ENCODE data around the gene DCTN1. TPM values are rescaled to one million over a fixed set of nuclear protein-coding genes. Genes with fewer than 3 reads are reported as not detected.

Gene DCTN1
- total RNA-seq, 1 experiment from 2014 or later: 136 TPM

DNA sequence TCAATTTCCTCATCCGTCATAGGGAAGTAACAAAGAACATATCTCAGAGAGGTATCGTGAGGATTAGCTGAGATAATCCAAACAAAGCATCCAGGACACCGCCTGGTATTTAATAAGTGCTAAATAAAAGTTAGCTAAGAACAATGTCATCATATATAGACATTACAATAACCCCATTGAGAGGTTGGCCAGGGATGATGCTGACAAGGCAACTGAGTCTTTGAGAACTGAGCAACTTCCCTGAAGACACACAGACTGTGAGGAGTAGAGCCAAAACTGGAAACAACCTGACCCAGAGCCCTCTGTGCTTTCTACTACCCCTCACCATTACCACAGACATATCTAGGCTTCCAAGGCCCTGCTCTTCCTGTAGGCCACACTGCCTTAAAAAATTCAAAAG is 1.6 kb upstream of the DCTN1 start:
- peak; percentile 83 for DNase-seq (ENCODE audit: low read depth, low spot score)
- in situ Hi-C loops (cut with HindIII; ENCODE audit: low pct_unique_long_range_greater_than_20kb, low sequenced_read_pairs): no loop called here

DNA sequence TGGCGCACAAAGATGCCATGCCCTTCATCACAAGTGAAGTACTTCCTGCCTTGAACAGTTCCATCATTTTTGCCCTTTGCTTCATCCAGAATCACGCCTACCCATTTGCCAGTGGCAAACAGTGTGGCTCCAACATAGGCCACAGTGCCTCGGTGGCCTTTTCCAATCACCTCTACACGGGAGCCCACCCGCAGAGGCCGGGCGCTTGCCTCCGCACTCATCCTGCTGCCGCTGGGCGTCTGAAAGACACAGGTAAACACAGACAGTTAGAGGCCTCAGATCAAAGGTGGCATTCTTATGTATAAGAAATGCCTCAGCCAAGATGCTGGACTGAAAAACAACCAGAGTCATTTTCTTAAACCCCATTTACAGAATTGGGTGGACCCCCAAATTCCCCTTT is 2.1 kb downstream of the DCTN1 start:
- DNase-seq (ENCODE audit: low read depth, low spot score): no peak
- in situ Hi-C loops (cut with HindIII; ENCODE audit: low pct_unique_long_range_greater_than_20kb, low sequenced_read_pairs): no loop called here

DNA sequence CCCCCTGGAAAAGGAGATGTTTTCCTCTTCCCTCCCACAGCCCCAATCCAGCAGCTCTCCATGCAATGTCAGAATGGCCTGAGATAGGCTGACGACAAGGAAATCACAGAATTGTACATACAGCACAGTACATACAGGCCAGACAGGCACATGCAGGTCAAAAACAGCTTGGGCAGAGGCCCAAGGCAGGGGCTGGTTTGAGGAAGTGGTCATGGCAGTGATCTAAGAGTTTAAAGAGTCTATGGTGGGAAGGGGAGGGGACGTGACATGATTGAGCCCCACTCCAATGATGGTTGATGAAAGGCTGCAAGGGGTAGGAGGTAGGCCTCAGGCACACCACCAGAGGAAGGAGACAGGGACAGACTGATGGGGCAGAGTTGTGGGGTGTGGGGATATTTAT is 4.3 kb downstream of the DCTN1 start:
- in situ Hi-C loops (cut with HindIII; ENCODE audit: low pct_unique_long_range_greater_than_20kb, low sequenced_read_pairs): no loop called here
- no peak for DNase-seq (ENCODE audit: low read depth, low spot score)

DNA sequence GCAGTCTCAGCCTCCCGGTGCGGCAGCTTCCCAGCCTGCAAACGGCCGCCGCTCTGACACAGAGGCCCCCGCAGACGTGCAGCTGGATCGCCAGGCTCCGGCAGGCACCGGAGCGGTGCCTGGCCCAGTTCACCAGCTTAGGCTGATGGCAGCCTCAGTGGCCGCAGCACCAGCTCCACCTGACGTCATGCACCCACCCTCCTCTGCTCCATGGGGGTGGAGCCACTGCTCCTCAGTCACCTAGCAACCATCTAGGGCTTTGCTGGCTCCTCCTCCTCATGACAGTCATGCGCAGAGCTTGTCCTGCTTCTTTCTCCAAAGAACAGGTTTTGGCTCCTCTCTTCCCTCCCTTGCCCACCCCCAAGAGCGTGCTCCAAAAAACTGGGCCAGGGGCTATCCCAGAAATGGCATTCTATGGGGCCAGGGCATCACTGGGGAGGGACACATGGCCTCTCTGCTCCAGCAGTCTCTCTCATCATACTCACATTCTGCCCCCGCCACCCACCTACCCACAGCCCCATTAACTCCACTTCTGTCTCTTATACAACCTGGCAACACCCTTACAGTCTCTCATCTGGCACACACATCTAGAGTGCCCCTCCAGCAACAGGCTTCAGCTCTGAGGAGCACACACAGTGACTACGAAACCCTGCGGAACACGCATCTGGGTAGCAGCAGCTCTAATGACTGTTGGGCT is 5.5 kb downstream of the DCTN1 start:
- in situ Hi-C loops (cut with HindIII; ENCODE audit: low pct_unique_long_range_greater_than_20kb, low sequenced_read_pairs): no loop called here
- peak; percentile 70 for DNase-seq (ENCODE audit: low read depth, low spot score)

DNA sequence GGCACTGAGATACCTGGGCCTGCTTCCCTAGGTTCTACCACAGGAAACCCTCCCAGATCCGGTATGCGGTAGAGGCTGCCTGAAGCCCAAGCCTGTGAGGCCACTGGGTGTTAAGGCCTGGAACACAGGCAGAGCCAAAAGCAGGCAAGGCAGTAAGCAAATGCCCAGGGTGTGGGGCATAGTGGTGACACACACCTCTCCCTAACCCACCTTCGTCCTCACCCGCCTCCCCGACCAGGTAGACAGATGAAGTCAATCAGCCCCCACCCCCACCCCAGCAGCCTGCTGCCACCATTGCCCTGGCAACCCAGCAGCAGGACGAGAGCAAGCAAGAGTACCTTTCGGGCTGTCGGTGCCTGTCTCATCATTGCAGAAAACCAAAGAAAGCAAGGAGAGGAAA is 6.1 kb downstream of the DCTN1 start:
- in situ Hi-C loops (cut with HindIII; ENCODE audit: low pct_unique_long_range_greater_than_20kb, low sequenced_read_pairs): no loop called here
- DNase-seq (ENCODE audit: low read depth, low spot score): no peak

DNA sequence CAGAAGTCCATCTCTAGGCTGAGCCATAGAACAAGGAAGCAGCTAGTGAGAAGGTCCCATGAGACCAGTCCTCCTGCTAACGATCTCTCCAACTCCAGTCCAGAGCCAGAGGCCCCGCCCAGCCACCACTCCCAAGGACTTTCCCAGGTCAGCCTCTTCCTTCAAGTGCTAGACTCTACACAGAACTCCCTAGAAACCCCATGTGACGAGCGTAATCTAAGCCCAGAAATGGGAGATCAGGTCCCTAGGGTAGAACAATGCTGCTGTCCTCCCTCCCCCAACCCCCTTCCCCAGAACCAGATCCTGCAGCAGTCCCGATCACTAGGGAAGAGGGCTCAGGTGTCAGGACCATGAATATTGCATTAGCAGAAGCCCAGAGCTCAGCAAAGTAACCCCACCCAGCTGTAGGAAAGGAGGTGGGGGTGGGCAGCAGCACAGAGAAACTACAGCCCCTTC is 6.9 kb downstream of the DCTN1 start:
- in situ Hi-C loops (cut with HindIII; ENCODE audit: low pct_unique_long_range_greater_than_20kb, low sequenced_read_pairs): no loop called here
- peak; percentile 35 for DNase-seq (ENCODE audit: low read depth, low spot score)

DNA sequence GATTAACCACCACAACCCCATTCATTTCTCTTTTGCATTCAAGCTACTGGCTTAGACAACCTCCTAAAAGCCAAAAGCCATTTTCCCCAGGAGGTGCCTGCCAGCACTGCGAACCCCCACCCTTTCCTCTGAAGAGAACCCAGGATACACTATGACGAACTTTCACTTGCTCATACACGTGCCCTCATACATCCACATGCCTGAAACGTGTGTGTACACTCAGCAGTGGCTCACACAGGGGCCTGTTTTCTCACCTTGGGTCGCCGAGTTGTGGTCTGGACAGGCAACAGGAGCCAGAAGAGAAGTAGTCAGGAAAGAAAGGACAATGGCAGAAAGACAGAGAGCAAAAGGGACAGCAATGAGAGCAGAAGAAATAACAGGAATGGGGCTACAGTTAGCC is 7.4 kb downstream of the DCTN1 start:
- DNase-seq (ENCODE audit: low read depth, low spot score): no peak
- in situ Hi-C loops (cut with HindIII; ENCODE audit: low pct_unique_long_range_greater_than_20kb, low sequenced_read_pairs): no loop called here

DNA sequence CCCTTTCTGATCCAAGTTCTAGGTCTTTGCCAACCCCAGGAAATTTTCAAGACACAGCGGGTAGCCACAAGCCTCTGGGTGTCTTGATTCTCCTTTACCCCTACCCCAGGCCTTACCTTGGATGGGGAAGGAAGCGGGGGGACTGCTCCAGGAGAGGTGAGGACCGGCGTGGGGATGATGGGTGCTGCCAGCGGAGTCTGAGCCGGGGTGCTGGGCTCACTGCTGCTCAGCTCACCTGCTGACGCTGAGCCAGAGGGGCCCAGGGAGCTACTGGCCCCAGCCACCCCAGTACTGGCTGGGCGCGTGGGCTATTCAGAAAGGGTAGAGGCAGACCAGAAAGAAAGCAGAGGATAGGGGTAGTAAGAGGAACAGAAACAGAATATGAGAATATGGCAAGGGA is 8.7 kb downstream of the DCTN1 start:
- in situ Hi-C loops (cut with HindIII; ENCODE audit: low pct_unique_long_range_greater_than_20kb, low sequenced_read_pairs): no loop called here
- no peak for DNase-seq (ENCODE audit: low read depth, low spot score)

DNA sequence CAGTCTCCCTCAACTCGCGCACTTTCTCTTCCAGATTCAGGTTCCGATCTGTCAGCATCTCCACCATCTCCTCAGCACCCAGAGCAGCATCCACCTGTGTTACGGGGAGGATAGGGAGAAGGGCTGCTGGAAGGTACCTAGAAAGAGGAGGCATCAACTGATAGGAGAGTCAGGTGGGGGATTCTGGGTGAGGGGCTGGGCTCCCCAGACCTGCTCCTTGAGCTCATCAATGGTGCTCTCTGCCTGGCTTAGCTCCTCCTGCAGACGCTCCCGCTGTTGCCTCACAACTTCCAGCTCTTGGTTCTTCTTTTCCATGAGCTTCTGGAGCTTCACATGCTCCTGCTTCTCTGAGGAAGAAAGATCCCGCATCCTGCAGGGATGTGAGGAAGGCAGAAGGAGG is 10.1 kb downstream of the DCTN1 start:
- in situ Hi-C loops (cut with HindIII; ENCODE audit: low pct_unique_long_range_greater_than_20kb, low sequenced_read_pairs): no loop called here
- DNase-seq (ENCODE audit: low read depth, low spot score): no peak

DNA sequence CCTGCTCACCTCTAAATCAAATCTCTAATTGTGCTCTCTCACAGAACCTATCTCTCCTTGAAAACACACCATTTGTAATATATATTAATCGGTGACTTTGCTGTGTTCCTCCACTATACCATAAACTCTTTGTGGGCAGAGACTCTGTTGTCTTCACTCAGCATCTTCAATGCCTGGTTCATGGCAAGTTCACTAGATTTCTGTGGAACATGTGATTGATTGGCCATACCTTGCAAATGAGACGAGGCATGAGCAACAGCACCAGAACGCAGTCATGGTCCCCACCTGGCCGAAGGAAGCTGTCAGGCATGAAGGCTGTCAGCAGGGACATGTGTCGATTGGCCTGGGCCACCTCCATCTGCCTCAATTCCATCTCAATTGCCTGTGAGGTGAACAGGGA is 11.6 kb downstream of the DCTN1 start:
- no peak for DNase-seq (ENCODE audit: low read depth, low spot score)
- in situ Hi-C loops (cut with HindIII; ENCODE audit: low pct_unique_long_range_greater_than_20kb, low sequenced_read_pairs): no loop called here

DNA sequence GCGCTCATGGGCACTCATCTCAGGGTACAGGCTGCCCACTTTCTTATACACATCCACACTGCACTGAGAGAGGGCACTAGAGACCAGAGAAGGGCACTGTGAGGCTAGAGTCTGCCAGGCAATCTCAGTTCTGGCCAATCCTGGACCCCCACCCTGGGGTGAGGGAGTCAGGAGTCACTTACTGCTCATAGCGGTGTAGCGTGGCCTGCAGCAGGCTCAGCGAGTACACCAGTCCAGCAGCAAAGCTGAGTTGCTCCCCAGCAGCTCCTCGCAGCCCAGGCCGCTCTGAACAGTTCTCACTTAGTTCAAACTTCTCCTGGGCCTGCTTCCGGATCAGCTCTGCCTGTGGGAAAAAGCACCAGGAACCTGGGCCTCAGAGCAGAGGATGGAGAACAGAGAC is 12.3 kb downstream of the DCTN1 start:
- no peak for DNase-seq (ENCODE audit: low read depth, low spot score)
- in situ Hi-C loops (cut with HindIII; ENCODE audit: low pct_unique_long_range_greater_than_20kb, low sequenced_read_pairs): no loop called here

DNA sequence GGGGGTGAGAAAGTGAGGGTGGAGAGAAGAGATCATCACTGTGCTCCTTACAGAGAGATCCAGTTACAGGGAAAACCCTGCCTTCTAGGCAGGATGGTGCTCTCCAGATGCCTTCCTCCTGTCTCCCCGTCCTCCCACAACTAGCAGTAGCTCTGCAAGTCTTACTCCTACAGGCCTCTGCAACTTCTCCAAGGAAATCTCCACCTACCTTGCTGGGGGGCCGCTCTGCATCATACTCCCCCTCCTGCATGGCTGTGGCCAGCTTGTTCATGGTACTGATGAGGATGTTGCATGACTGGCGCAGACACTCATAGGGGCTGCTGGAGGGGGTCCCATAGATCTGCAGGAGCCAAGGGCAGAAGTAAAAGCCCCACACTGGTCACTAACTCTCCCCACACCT is 14.1 kb downstream of the DCTN1 start:
- in situ Hi-C loops (cut with HindIII; ENCODE audit: low pct_unique_long_range_greater_than_20kb, low sequenced_read_pairs): no loop called here

DNA sequence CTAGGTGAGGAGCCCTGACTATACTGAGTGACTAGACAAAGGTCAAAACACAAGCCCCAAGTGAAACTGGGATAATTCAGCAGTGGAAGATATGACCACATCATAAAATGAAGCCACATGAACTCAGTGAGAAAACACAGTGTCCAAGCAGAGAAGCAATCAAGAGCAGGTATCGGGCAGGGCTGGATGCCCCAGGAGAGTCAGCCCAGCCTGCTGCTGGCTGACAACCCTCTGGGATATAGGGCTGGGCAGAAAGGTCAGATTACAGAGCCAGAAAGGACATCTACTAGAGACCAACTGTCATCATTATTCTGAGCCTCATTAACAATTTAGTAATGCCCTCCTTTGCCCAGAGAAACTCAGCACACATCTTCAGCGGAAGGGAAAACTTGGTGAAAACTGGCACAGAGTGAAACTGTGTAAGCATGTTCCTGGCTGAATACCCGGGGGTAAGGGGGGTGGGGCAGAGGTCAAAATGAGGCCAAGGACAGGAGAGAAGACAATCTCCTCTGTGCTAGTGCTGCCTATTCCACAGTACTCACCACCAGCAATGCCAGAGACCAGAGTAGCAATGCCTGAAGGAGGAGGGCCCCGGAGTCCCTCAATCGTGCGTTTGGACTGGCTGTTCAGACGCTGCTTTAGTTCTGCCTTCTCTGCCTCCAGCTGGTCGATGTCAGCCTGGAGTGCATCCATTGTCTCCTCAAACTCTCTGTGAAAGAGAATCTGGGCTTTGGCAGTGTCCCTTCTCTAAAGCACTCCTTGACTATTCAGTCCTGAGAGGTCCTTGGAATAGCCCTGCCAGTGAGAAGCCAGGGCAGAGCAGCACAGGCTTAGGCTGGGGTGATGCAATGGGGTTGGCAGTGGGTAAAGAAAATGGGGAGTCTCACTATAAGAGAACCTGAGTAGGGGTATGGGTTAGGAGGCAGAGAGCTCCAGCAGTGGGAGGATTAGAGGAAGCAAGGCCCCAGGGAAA is 15.3 kb downstream of the DCTN1 start:
- in situ Hi-C loops (cut with HindIII; ENCODE audit: low pct_unique_long_range_greater_than_20kb, low sequenced_read_pairs): no loop called here

More for the DNA sequence above, 14.1 kb downstream of the DCTN1 start:
- DNase-seq (ENCODE audit: low read depth, low spot score): no peak

DNA sequence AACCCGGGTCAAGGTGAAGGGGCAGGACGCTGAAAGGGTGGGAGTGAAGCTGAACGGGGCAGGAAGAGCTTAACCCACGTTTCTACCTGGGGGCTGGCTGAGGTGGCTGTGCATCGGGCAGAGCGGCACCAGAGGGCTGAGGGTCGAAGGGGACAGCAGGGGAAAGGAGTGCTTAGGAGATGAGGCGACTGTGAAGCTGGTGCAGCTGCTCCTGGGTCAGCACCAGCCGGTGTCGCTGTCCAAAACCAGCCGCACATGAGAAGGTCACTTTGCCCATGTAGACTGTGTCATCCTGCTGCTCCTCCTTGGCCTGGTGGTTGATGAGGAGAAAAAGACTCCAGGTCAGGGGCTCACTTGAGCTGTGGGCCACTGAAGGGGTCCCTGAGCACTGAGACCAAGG is 18.8 kb downstream of the DCTN1 start:
- no peak for DNase-seq (ENCODE audit: low read depth, low spot score)
- in situ Hi-C loops (cut with HindIII; ENCODE audit: low pct_unique_long_range_greater_than_20kb, low sequenced_read_pairs): no loop called here

More for the DNA sequence above, 15.3 kb downstream of the DCTN1 start:
- no peak for DNase-seq (ENCODE audit: low read depth, low spot score)

DNA sequence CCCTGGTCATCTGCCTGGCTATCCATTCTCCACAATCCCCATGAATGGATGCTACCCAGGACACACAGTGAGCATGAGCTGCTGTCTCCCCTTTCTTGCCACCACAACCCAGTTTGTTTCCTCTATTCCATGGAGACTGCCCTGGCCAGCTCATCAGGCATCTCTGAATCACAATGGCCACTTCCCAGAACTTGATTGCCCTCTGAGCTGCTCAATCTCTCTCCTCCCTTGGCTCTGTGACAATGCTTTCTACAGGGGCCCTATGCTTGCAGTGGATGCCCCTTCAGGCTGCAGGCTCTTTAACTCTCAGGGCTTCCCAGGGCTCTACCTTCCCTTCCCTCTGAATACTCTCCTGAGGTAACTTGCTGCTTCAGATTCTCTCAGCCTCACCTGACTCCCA is 22.5 kb downstream of the DCTN1 start:
- DNase-seq (ENCODE audit: low read depth, low spot score): no peak
- in situ Hi-C loops (cut with HindIII; ENCODE audit: low pct_unique_long_range_greater_than_20kb, low sequenced_read_pairs): no loop called here

DNA sequence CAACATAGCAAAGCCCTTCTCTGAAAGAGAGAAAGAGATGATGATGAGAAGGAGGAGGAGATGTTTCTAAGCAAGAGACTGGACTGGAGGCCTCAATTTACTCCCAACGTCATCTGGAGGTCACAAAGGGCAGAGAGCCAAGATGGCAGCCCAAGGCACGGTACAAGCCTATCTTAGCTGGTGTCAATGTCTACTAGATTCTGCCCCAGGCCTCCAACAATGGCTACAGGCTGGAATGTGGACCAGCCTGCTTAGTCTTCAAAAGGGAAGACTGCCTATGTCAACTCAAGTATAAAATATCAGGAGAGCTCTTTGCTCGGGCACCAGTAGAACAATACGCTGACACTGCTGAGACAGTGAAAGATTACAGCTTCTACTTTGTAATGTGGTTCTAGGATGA is 30.2 kb downstream of the DCTN1 start:
- no peak for DNase-seq (ENCODE audit: low read depth, low spot score)
- in situ Hi-C loops (cut with HindIII; ENCODE audit: low pct_unique_long_range_greater_than_20kb, low sequenced_read_pairs): loop anchor here (25.0 kb wide), 1 partner anchor 113 kb away; no protein-coding TSS in a partner anchor

DNA sequence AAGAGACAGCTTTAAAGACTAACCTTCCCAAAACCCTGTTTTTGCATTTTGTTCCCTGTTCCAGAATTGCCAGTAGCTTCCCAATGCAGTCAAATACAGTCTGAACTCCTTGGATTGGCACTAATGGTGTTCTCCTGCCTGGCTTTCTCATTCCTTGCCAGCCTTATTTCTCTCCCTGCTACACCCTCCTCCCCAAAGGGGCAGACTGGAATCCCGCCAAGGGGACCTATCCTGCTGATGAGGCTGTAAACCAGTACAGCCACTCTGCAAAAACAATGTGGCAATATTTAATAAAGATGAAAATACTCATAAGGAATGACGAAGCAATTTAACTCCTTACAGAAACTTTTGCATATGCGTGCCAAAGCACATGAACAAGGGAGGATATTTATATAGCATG is 32.4 kb downstream of the DCTN1 start:
- in situ Hi-C loops (cut with HindIII; ENCODE audit: low pct_unique_long_range_greater_than_20kb, low sequenced_read_pairs): loop anchor here (25.0 kb wide), 1 partner anchor 110 kb away; no protein-coding TSS in a partner anchor
- no peak for DNase-seq (ENCODE audit: low read depth, low spot score)

DNA sequence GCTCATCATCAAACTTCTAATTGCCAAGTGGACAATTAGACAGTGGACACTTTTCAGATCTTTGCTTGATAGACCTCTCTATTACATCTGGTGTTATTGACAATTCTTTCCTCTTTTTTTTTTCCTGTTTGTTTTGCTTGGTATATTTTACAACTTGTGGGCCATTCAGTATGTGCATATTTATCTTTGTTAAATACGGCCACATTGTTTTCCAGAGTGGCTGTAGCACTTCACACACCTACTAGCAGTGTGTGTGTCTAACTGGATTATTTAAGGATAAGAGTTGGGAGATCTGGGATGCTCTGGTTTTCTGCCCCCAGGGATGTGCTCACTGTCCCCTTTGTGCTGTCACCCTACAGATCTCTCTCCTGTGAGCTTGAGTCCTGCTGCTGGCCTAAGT is 32.8 kb downstream of the DCTN1 start:
- no peak for DNase-seq (ENCODE audit: low read depth, low spot score)
- in situ Hi-C loops (cut with HindIII; ENCODE audit: low pct_unique_long_range_greater_than_20kb, low sequenced_read_pairs): loop anchor here (25.0 kb wide), 1 partner anchor 110 kb away; no protein-coding TSS in a partner anchor
